T-helper 2 cell treated with Interferon-gamma antibody and Interleukin-4, amounts not matched to agents 5 μg/mL and 100 μg/mL, for 36 hours (primary cell): ENCODE results near the gene RARA.

ENCODE experiments used
- DNase-seq: peaks from one replicate; pipeline ENCODE4 v3.0.0; 2021; ENCODE audit warnings: low spot score
- H3K27ac Mint-ChIP-seq: one replicate; pipeline ENCODE4 v1.8.0; 2021; ENCODE audit warnings: mild to moderate bottlenecking, mixed read lengths
- H3K27me3 Mint-ChIP-seq: one replicate; pipeline ENCODE4 v1.8.0; 2021; ENCODE audit warnings: low read depth, mixed read lengths
- H3K36me3 Mint-ChIP-seq: one replicate; pipeline ENCODE4 v1.8.0; 2021; ENCODE audit warnings: low read depth, mixed read lengths
- H3K4me1 Mint-ChIP-seq: one replicate; pipeline ENCODE4 v1.8.0; 2021; ENCODE audit warnings: low read depth, mixed read lengths
- H3K4me3 Mint-ChIP-seq: one replicate; pipeline ENCODE4 v1.8.0; 2022; ENCODE audit warnings: mild to moderate bottlenecking, moderate library complexity, mixed read lengths
- H3K9me3 Mint-ChIP-seq: one replicate; pipeline ENCODE4 v1.8.0; 2021; ENCODE audit warnings: mixed read lengths

The RARA gene

DNA sequence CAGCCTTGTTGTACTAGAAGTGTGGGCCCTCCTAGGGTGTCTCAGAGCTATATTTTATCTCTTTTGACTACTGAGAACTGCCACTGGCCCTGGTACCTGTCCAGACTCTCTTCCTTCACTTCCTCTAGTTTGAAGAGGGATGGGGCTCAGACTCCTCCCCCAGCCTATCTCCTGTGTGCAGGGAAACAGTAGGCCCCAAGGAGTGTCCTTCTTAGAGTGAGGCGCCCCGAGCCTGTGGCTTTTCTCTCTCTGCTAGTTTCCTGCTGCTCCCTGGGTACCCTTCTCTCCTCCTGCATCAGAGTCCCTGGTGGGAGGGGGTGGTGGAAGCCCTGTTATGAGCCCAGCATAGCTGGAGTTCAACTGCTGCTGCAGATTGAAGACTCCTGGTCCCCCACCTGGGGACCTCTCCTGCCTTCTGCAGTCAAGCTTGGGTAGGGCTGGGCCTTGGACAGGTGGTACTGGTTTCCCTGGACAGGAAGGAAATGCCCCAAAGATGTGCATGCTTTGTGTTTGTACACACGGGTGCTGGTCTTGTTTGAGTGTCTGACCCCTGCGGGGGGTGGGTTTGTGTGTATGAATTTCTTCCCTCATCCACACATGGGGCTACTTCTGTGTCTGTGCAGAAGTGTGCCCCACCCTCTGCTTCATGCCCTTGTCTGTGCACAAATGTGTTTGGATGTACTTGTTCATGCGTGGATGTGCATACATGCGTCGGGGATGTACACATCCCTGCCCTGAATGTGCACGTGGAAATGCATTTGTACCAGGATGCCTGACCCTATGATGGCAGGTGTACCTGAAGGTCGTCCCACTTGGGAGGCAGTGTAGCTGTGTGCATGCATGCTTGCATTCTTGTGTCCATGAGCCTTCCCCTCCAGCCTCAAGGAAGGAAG is 6.9 kb downstream of the RARA start:
- Mint-ChIP-seq H3K4me3 (peak overlapping the region; percentile 34), H3K27me3 (no peaks in the 10 kb centered on the region), H3K27ac (peak overlapping the region; percentile 69), H3K9me3 (no peaks in the 10 kb centered on the region), H3K4me1 (peaks cover 55% of the 10 kb centered on the region), H3K36me3 (peaks cover 11% of the 10 kb centered on the region)
- DNase-seq: no peak

DNA sequence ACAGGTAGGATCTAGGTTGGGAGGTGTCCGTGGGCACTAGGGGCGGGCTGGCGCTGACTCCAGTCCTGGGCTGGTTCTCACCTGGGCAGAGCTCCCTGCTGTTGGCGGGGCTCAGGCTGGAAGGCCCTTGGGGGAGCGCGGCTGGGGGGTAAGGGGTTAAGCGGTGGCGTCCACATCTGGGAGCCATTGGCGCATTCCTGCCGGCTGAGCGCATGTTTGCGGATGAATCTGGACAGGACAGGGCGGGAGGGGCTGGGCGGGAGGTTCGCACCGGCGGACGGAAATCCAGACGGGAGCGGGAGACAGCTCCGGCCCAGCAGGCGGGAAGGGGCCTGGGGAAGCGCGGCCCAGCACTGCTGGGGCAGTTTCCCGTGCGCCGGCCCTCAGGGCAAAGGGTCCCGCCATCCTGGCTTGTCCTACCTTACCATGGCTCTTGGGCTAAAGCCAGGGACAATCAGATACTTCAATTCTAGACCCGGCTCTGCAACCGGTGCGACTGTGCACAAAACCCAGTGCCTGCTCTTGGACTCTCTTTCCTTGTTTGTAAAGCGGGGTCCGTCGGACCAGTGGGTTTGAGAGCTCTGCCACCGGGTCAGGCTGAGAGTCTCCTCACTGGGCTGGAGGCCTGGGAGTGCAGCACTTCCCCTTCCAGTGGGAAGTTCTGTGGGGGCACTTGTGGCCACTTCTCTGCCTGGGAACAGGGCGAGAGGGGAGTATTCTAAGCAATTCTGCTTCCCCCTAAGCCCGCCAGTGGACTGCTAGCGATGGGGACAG is 7.8 kb downstream of the RARA start:
- DNase-seq: no peak
- Mint-ChIP-seq H3K27me3 (no peaks in the 10 kb centered on the region), H3K36me3 (peaks cover 17% of the 10 kb centered on the region), H3K4me1 (peaks cover 54% of the 10 kb centered on the region), H3K27ac (no peak overlapping the region), H3K9me3 (no peaks in the 10 kb centered on the region), H3K4me3 (peak overlapping the region; percentile 96)

DNA sequence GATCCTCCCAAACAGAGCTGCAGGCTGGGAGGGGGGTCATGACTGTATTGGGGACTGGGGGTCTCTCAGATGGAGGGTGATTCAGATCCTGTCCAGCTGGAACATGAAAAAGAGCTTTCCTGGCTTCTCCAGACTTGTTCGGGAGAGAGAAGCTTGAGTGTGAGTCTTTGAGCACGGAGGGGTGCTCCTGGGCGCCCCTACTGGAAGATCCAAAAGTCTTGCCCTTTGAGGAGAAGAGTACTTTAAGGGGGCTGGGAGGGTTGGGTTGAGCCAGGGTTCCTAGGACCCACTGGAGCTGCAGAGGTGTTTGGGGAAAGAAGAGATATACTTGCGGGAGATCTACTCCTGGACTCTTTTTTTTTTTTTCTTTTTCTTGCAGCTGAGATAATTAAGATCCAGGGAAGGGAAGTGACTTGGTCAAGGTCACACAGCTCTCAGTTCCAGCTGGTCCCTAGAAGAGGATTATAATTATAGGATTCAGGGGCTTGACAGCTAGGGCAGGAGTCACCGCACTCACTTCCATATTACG is 8.4 kb downstream of the RARA start:
- H3K9me3 Mint-ChIP-seq: no peaks in the 10 kb centered on the region
- H3K4me1 Mint-ChIP-seq: peaks cover 52% of the 10 kb centered on the region
- peak overlapping the region; percentile 96 for H3K4me3 Mint-ChIP-seq
- H3K27ac Mint-ChIP-seq: peak overlapping the region; percentile 84
- peaks cover 23% of the 10 kb centered on the region for H3K36me3 Mint-ChIP-seq
- no peak for DNase-seq
- H3K27me3 Mint-ChIP-seq: peaks cover under 1% of the 10 kb centered on the region

DNA sequence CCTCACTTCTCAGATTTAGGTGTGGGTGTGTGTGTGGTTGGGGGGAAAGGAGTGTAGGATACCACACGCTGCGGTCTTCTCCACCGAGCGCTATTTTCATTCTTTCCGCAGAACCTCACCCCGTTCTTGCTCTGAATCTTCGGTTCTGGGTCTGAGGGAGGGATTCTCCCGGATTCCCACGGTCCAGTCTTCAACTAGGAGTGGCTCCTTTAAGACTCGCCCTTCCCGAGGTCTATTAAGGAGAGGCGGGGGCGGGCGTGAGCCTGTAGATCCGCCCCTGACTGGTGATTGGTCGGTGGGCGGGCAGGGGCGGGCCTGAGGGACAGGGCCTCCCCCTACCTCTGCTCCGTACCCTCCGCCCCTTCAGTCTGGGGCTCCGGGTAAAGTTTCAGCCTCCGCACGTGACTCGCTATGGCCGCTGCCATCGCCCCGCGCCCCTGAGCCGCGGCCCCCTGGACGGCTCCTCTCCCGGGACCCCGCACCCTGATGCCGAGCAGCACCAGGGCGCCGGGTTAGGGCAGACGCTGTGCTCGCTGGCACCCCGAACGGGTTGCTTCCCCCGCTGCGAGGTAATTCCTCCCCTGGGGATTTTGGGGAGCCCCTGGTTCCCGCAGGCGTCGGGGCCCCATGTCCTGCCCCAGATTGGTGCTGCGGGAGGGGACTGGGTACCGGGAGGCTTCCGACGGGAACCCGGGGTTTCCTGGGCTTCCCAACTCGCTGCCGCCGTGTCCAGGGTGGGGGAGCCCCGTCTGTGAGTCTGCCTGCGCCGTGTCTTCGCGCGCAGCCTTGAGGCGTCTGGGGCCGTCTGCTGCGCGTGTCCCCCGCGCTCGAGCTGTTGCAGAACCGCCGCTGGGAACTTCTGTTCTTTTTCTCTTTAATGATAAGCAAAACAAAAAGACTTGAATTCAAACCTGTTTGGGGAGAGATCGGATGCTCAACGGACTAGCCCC is 9.2 kb downstream of the RARA start:
- H3K27ac Mint-ChIP-seq: peak overlapping the region; percentile 96
- peak overlapping the region; percentile 96 for H3K4me3 Mint-ChIP-seq
- peaks cover 2% of the 10 kb centered on the region for H3K27me3 Mint-ChIP-seq
- H3K4me1 Mint-ChIP-seq: peaks cover 57% of the 10 kb centered on the region
- no peaks in the 10 kb centered on the region for H3K9me3 Mint-ChIP-seq
- DNase-seq: peak; percentile 92
- H3K36me3 Mint-ChIP-seq: peaks cover 23% of the 10 kb centered on the region

DNA sequence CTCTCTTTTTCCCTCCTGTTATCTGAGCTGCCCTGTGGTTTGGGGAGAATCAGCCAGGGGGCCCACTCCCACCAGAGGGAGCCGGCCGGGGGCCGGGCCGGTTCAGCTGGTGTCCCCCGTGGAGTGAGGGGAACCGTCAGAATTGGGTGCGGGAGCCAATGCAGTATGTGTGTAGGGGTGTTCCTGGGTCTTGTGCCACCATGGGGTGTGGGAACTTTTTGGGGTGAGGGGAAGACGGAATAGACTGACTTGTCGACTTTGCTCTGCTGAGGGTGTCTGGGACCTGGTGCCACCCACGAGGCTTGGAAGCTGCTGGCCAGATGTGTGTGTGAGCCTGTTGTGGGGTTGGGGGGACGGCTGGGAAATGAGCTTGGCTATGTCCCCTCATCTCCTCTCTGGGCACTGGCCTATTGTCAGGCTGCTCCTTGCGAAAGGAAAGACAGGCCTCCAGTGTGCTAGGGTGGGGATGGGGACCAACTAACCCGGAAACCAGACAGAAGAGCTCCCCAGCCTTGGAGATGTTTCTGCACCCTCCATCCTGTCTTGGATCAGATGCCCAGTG is 9.9 kb downstream of the RARA start:
- peaks cover 62% of the 10 kb centered on the region for H3K4me1 Mint-ChIP-seq
- peaks cover 2% of the 10 kb centered on the region for H3K27me3 Mint-ChIP-seq
- no peak for DNase-seq
- H3K9me3 Mint-ChIP-seq: no peaks in the 10 kb centered on the region
- H3K4me3 Mint-ChIP-seq: peak overlapping the region; percentile 96
- H3K27ac Mint-ChIP-seq: peak overlapping the region; percentile 96
- peaks cover 23% of the 10 kb centered on the region for H3K36me3 Mint-ChIP-seq

DNA sequence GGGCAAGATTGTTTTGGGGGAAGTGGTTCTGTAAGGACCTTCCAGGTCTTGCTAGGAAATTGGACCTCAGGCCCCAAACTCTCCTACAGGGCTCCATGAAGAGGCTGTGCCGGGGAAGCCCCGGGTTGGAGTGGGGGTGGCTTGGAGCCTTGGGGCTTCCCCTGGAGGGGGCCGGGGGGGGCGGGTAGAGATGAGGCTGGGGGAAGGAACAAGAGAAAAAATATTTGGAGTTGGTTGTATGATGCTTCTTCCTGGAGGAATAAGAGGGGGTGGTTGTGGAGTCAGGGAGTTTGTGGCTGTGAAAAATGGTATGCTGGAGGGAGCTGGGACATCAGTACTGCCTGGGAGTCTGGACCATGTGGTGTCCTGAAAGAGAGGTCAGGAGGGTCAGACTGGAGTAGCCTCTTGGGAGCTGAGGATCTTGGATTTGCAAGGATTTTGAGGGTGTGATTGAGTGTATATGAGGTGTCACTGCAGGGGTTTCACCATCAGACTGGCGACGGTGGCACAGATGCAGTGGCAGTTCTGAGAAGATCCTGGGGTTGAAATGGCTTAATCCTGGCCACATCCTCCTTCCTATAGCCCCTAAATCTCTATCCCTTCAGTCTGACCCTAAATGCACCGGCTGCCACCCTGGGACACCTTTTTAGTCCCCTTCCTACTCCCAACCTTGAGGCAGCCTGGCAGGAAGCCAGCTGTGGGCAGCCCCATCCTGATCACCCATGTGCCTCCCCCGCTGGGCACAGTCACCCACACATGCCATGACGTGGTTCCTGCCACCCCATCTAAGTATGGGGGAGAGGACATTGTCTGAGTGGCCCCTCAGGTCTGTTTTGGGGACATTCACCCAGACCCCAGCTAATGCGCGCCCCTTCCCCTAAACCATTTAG is 10.9 kb downstream of the RARA start:
- peak overlapping the region; percentile 96 for H3K4me3 Mint-ChIP-seq
- H3K27me3 Mint-ChIP-seq: peaks cover 2% of the 10 kb centered on the region
- no peaks in the 10 kb centered on the region for H3K9me3 Mint-ChIP-seq
- peak overlapping the region; percentile 96 for H3K27ac Mint-ChIP-seq
- peak; percentile 52 for DNase-seq
- peaks cover 26% of the 10 kb centered on the region for H3K36me3 Mint-ChIP-seq
- peaks cover 68% of the 10 kb centered on the region for H3K4me1 Mint-ChIP-seq

DNA sequence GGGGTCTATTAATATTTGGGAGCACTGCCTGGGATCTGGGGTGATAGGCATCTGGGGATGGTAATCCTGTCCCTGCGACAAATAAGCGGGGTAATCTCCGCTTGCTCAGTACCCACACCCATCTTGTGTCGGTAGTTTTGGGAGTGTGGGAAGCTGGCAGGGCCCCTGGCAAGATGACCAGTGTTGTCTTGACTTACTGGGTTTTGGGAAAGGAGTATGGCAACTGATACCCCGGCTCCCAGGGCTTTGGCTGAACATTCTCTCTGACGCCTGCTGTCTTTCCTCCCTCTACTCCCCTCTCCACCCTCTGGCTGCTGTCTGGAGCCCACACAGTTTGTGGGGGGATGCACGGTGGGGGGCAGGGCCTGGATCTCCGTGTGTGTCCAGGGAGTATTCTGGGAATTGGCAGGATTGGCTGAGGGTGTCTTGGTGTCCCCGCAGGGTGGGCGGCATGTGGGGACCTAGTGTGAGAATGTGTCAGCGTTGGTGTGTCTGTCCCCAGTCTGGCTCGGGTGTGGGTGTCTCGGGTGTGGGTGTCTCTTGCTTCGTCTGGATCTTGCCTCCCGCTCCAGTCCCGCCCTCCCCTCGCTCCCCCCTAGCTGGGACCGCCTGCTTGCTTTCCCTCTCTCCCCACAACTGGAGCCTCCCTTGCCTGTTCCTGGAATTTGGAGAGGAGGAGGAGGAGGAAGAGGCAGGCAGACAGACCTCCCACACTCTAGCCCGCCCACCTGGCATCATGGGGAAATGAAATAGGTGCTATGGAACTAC is 12.0 kb downstream of the RARA start:
- Mint-ChIP-seq H3K4me3 (peak overlapping the region; percentile 96), H3K4me1 (peaks cover 67% of the 10 kb centered on the region), H3K36me3 (peaks cover 26% of the 10 kb centered on the region), H3K9me3 (no peaks in the 10 kb centered on the region), H3K27me3 (peaks cover 2% of the 10 kb centered on the region), H3K27ac (peak overlapping the region; percentile 96)
- no peak for DNase-seq

DNA sequence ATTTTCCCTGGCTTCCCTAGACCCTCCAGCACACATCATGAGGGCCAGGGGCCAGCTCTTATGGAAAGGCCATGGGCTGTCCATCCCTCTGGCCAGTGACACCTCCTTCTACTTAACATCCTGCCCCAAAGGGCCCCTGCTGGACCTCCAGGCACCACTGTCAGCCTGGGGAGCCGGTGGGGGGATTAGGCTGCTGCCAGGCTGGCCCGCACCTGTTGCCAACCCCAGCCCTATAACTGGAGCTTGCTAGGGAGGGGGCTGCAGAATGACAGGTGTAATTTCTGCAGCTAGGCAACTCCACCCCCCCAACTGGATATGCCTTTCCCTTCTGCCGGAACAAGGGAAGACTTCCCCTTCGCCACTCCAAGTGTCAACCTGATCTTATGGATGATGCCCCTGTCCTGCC is 12.5 kb downstream of the RARA start:
- Mint-ChIP-seq H3K27ac (peak overlapping the region; percentile 96), H3K4me3 (peak overlapping the region; percentile 96), H3K9me3 (no peaks in the 10 kb centered on the region), H3K27me3 (peaks cover 2% of the 10 kb centered on the region), H3K4me1 (peaks cover 68% of the 10 kb centered on the region), H3K36me3 (peaks cover 28% of the 10 kb centered on the region)
- DNase-seq: no peak

DNA sequence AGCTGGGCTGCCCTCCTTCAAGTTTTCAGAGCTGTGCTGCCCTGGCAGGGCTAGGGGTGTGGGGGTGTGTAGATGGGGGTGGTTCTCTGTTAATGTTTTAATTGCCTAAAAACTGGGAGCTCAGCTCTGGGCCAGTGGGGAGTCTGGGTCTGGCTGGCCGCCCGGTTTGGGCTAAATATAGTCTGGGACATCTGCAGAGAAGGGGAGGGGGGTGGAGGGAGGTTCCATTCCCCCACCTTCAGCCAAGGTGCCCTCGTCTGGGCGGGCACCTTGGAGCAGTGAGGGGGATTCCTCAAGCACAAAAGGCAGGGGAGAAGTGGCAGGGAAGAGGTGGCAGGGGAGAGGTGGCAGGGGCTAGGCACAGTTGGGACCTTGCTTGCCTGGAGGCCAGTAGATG is 13.0 kb downstream of the RARA start:
- no peak for DNase-seq
- Mint-ChIP-seq H3K4me1 (peaks cover 72% of the 10 kb centered on the region), H3K9me3 (no peaks in the 10 kb centered on the region), H3K36me3 (peaks cover 28% of the 10 kb centered on the region), H3K27ac (peak overlapping the region; percentile 96), H3K27me3 (peaks cover 2% of the 10 kb centered on the region), H3K4me3 (peak overlapping the region; percentile 96)

DNA sequence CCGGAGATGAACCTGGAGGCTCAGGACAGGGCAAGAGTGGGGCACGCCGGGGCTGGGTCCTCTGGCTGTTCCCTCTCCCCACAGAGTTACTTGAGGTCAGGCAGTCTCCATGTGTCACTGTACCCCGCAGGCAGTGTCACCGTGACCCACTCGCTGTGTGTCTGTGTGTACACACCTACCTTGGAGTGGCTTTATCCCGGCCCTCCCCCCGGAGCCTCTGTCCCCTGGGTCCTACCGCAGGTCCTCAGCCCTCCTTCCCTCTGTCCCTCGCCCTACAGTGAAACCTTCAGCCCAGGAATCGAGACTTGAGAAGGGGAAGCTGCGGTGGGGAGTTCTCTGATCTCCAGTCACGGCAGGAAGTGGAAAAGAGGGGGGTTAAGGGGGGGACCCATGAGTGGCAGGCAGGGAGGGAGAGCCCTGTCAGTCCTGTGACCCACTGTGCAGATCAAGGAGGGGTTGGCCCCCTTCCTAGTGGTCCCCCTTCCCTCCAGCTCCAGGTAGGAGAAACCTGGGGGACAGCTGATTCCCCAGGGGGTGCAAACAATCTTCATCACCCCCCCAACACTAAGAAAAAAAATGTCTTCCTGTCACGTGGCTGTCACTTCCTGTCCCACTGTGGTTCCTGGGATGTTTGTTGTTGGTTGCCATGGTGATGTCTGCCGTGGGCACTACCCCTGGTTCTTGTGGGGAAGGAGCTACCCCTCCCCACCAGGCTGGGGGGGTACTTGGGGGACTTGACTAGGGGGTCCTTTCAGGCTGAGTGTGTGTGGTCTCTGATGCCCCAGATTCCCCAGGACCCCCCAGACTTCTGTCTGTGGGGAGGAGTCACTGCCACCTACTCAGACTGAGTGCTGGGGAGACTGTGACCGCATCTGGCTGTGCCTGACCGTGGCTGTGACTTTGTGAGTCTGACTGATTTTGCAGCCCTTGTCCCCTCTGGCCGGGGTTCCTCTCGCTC is 13.7 kb downstream of the RARA start:
- DNase-seq: peak; percentile 87
- H3K9me3 Mint-ChIP-seq: no peaks in the 10 kb centered on the region
- H3K27ac Mint-ChIP-seq: peak overlapping the region; percentile 96
- H3K4me3 Mint-ChIP-seq: peak overlapping the region; percentile 96
- H3K4me1 Mint-ChIP-seq: peaks cover 73% of the 10 kb centered on the region
- peaks cover 28% of the 10 kb centered on the region for H3K36me3 Mint-ChIP-seq
- peaks cover 2% of the 10 kb centered on the region for H3K27me3 Mint-ChIP-seq
